Measurements from ENCODE around the gene MTCL1.

The MTCL1 gene

DNA sequence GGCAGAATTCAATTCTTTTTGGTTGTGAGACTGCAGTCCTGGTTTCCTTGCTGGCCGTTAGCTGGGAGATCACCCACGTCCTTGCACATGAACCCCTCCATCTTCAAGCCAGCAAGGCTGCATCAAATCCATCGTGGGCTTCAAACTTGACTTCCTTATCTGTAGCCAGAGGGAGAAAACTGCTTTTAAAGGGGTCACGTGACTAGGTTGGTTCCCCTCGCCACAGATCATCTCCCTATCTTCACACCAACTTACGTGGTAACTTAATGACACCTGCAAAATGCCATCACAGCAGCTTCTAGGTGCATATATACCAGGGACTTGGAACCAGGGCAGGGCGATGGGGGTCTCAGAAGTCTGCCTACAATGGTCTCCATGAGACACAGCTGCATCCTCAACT, 169.5 kb downstream of the MTCL1 start:
- no peak for DNase-seq (ENCODE audit: low spot score)
- TF ChIP-seq, protein P1, sequence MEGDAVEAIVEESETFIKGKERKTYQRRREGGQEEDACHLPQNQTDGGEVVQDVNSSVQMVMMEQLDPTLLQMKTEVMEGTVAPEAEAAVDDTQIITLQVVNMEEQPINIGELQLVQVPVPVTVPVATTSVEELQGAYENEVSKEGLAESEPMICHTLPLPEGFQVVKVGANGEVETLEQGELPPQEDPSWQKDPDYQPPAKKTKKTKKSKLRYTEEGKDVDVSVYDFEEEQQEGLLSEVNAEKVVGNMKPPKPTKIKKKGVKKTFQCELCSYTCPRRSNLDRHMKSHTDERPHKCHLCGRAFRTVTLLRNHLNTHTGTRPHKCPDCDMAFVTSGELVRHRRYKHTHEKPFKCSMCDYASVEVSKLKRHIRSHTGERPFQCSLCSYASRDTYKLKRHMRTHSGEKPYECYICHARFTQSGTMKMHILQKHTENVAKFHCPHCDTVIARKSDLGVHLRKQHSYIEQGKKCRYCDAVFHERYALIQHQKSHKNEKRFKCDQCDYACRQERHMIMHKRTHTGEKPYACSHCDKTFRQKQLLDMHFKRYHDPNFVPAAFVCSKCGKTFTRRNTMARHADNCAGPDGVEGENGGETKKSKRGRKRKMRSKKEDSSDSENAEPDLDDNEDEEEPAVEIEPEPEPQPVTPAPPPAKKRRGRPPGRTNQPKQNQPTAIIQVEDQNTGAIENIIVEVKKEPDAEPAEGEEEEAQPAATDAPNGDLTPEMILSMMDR (IDR thresholded peaks at IDR 0.05; ENCODE audit: extremely low read depth, missing control alignments): no peak

DNA sequence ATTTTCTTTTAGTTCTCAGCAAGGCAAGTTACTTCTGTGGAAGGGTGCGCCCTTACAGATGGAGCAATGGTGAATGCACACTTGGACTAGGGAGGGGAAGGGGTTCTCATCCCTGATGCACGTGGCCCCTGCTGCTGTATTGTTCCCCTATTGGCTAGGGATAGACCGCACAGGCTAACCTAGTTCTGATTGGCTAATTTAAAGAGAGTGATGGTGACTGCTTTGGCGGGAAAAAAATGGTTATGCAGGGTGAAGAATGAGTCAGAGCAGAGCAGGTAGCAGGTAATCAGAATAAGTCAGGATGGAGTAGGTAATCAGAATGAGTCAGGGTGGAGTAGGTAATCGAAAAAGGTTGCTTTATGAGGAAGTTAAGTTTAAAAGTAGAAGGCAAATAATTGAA, 171.5 kb downstream of the MTCL1 start:
- no peak for DNase-seq (ENCODE audit: low spot score)
- TF ChIP-seq, protein P1 (IDR thresholded peaks at IDR 0.05; ENCODE audit: extremely low read depth, missing control alignments): no peak

DNA sequence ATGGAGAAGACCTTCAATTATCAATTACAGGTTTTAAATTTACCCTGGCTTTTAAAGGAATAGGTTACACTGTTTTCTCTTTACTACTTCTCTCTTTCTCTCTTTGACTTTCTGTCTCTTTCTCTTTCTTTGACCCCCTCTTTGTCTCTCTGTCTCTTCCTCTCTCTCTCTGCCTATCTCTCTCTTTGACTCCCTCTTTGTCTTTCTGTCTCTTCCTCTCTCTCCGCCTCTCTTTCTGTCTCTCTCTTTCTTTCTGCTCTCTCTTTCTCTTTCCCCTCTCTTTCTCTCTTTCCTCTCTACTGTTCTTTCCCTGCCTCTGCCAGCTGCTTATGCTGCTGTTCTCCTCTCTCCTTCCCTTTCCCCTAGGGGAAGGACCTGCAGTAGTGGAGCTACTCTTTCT, 175.7 kb downstream of the MTCL1 start:
- TF ChIP-seq, protein P1 (IDR thresholded peaks at IDR 0.05; ENCODE audit: extremely low read depth, missing control alignments): no peak
- no peak for DNase-seq (ENCODE audit: low spot score)
